Progenitor cell of endocrine pancreas (in vitro differentiated cells): ENCODE measurements around the gene CASK. TPM values are rescaled to one million over a fixed set of nuclear protein-coding genes. Genes with fewer than 3 reads are reported as not detected.

Source experiments
- DNase-seq: peaks from one replicate; pipeline ENCODE4 v3.0.0; 2021; ENCODE audit warnings: low spot score; ENCODE audit not compliant: unreplicated experiment
- H3K27ac Mint-ChIP-seq: 2 replicates; pipeline ENCODE4 v1.8.0; 2021; ENCODE audit warnings: mild to moderate bottlenecking, moderate library complexity, mixed read lengths
- H3K27me3 Mint-ChIP-seq: 2 replicates; pipeline ENCODE4 v1.8.0; 2021; ENCODE audit warnings: mixed read lengths
- H3K36me3 Mint-ChIP-seq: 2 replicates; pipeline ENCODE4 v1.8.0; 2022; ENCODE audit warnings: mixed read lengths; ENCODE audit not compliant: insufficient read depth
- H3K4me1 Mint-ChIP-seq: 2 replicates; pipeline ENCODE4 v1.8.0; 2021; ENCODE audit warnings: low read depth, mixed read lengths
- H3K4me3 Mint-ChIP-seq: 2 replicates; pipeline ENCODE4 v1.8.0; 2021; ENCODE audit warnings: low read depth, mild to moderate bottlenecking, moderate library complexity, mixed read lengths
- H3K9me3 Mint-ChIP-seq: 2 replicates; pipeline ENCODE4 v1.8.0; 2021; ENCODE audit warnings: low read depth, mixed read lengths
- CTCF ChIP-seq: fragments of 200-600 bp; sonication (generic); IDR thresholded peaks from one replicate; pipeline ENCODE4 v1.5.0; 2021; ENCODE audit warnings: antibody characterized with exemption, mild to moderate bottlenecking; ENCODE audit not compliant: unreplicated experiment
- total RNA-seq: library from RNA; stranded (reverse); gene quantifications from 2 replicates; pipeline ENCODE4 v1.2.1, GENCODE V29; 2021

Gene CASK
- total RNA-seq, 1 donor from 2014 or later = 68.3 TPM

GRCh38 chrX:41846714-41847113 lies 76.6 kb downstream of the CASK start:
- TF ChIP-seq CTCF = no peak
- Mint-ChIP-seq H3K27me3 (no peaks in the 10 kb centered on the region), H3K4me3 (no peak overlapping the region), H3K9me3 (peaks cover 56% of the 10 kb centered on the region), H3K27ac (no peak overlapping the region), H3K4me1 (no peaks in the 10 kb centered on the region), H3K36me3 (peaks cover 51% of the 10 kb centered on the region)
- DNase-seq = no peak

- no peak for TF ChIP-seq CTCF
- no peak for DNase-seq
- Mint-ChIP-seq H3K27ac (no peak overlapping the region), H3K27me3 (no peaks in the 10 kb centered on the region), H3K36me3 (peaks cover 18% of the 10 kb centered on the region), H3K4me1 (no peaks in the 10 kb centered on the region), H3K4me3 (no peak overlapping the region), H3K9me3 (peaks cover 33% of the 10 kb centered on the region)
Measured at GRCh38 chrX:41837270-41837944, 85.9 kb downstream of the CASK start.

GRCh38 chrX:41828826-41829225 lies 94.5 kb downstream of the CASK start:
- Mint-ChIP-seq H3K27ac (no peak overlapping the region), H3K4me1 (peaks cover 2% of the 10 kb centered on the region), H3K27me3 (no peaks in the 10 kb centered on the region)

GRCh38 chrX:41827886-41828285 lies 95.5 kb downstream of the CASK start:
- Mint-ChIP-seq H3K27me3 (no peaks in the 10 kb centered on the region), H3K4me1 (peaks cover 9% of the 10 kb centered on the region), H3K9me3 (peaks cover 31% of the 10 kb centered on the region), H3K36me3 (peaks cover 6% of the 10 kb centered on the region), H3K27ac (no peak overlapping the region), H3K4me3 (no peak overlapping the region)
- no peak for TF ChIP-seq CTCF
- DNase-seq = no peak

More at GRCh38 chrX:41828826-41829225, 94.5 kb downstream of the CASK start:
- DNase-seq = no peak
- Mint-ChIP-seq H3K36me3 (peaks cover 5% of the 10 kb centered on the region), H3K9me3 (peaks cover 23% of the 10 kb centered on the region), H3K4me3 (no peak overlapping the region)
- TF ChIP-seq CTCF = no peak

GRCh38 chrX:41825796-41826195 lies 97.6 kb downstream of the CASK start:
- no peak for TF ChIP-seq CTCF
- H3K27me3 Mint-ChIP-seq = no peaks in the 10 kb centered on the region
- peaks cover 12% of the 10 kb centered on the region for H3K4me1 Mint-ChIP-seq
- H3K36me3 Mint-ChIP-seq = peaks cover 7% of the 10 kb centered on the region
- H3K4me3 Mint-ChIP-seq = no peak overlapping the region
- peaks cover 30% of the 10 kb centered on the region for H3K9me3 Mint-ChIP-seq
- H3K27ac Mint-ChIP-seq = no peak overlapping the region
- no peak for DNase-seq
